Measurements from ENCODE around the gene R3HDM2. TPM values are rescaled to one million over a fixed set of nuclear protein-coding genes. Genes with fewer than 3 reads are reported as not detected.
A peak's percentile ranks its signal among the peaks of the same experiment; 100 is the strongest.

The R3HDM2 gene
- total RNA-seq, 1 donor from 2014 or later = 56.7 TPM

DNA sequence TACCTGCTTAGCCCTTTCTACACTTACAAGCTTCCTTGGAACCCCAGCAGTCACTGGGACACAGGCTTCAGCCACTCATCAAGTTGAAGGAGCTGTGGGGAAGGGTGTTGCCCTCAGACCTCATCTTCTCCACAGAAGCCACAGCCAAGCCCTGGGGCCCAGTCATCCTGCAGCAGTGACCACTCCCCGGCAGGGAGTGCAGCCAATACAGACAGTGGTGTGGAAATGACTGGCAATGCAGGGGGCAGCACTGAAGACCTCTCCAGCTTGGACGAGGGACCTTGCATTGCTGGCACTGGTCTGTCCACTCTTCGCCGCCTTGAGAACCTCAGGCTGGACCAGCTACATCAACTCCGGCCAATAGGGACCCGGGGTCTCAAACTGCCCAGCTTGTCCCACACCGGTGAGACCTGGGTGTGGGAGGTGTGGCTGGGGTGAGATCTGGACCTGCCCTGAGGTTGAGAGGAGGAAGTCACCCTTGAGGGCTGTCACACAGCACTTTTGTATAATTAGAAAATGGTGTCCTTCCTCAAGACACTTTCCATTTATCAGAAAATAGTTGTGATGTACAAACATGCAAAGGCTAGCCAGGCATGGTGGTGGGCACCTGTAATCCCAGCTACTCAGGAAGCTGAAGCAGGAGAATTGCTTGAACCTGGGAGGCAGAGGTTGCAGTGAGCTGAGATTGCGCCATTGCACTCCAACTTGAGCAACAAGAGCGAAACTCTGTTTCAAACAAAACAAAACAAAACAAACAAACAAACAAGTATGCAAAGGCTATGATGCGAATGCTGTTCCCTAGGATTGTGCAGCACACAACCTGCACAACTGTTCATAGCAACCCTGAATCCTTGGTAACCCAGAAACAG lies 38.7 kb upstream of the R3HDM2 start:
- DNase-seq (ENCODE audit: missing footprints) (no peak), ATAC-seq (no peak)
- intact Hi-C loops (cut with DNase I) = no loop called here

DNA sequence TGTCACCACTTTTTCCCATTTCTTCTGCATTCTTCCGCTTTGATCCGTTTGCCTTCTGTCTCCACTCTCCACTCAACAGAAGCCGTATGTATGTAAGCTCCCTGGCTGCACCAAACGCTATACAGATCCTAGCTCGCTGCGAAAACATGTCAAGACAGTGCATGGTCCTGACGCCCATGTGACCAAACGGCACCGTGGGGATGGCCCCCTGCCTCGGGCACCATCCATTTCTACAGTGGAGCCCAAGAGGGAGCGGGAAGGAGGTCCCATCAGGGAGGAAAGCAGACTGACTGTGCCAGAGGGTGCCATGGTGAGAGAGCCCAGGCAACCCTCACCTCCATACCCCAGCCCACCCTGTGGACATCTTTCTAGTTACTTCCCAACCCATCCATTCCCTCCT lies 37.1 kb upstream of the R3HDM2 start:
- ATAC-seq = no peak
- DNase-seq (ENCODE audit: missing footprints) = no peak
- intact Hi-C loops (cut with DNase I) = no loop called here

DNA sequence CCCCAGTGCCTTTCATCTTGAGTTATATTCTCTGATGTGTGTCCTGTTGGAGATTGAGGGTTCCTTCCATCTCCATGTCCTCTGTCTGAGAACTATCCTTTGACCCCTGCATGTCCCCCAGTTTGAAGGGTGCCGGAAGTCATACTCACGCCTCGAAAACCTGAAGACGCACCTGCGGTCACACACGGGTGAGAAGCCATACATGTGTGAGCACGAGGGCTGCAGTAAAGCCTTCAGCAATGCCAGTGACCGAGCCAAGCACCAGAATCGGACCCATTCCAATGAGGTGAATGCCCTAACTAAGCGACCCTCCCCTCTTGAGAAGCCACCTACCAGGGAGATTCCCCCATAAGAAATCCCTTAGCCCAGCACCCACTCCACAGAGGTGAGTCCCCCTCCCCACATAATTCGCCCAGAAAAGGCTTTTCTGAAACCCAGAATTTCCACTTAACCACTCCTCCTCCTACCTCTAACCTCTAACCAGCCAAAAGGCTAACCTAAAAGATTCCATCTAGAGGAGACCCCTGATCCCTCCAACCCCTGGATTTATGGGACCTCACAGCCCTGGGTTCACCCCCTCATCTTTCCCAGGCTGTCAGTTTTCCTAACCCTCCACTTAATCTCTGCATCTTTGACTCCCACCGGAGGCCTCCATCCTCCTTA lies 36.5 kb upstream of the R3HDM2 start:
- DNase-seq (ENCODE audit: missing footprints) (no peak), ATAC-seq (no peak)
- intact Hi-C loops (cut with DNase I) = no loop called here

DNA sequence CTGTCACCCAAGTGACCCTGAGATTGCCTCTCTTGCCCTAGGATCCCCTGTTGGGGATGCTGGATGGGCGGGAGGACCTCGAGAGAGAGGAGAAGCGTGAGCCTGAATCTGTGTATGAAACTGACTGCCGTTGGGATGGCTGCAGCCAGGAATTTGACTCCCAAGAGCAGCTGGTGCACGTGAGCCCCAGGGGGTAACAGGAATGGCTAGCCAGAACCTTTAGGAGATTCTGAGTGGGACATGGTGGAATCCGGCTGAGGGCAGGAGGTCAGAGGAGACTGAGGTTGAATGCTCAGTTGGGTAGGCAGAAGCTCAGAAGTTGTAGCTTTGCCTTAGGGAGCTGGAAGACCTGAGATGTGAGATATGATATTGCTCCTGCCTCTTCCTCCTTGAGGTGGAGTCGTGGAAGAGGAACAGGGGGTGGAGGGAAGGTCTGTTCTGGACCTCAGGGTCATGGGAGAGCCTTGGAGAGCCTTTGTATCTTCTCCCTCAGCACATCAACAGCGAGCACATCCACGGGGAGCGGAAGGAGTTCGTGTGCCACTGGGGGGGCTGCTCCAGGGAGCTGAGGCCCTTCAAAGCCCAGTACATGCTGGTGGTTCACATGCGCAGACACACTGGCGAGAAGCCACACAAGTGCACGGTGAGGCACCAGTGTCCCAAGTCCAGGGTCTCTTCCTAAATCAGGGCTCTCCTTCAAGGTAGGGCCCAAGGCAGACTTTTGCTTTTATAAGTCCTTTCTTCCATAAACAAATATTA lies 35.1 kb upstream of the R3HDM2 start:
- DNase-seq (ENCODE audit: missing footprints) (no peak), ATAC-seq (no peak)
- intact Hi-C loops (cut with DNase I) = no loop called here

DNA sequence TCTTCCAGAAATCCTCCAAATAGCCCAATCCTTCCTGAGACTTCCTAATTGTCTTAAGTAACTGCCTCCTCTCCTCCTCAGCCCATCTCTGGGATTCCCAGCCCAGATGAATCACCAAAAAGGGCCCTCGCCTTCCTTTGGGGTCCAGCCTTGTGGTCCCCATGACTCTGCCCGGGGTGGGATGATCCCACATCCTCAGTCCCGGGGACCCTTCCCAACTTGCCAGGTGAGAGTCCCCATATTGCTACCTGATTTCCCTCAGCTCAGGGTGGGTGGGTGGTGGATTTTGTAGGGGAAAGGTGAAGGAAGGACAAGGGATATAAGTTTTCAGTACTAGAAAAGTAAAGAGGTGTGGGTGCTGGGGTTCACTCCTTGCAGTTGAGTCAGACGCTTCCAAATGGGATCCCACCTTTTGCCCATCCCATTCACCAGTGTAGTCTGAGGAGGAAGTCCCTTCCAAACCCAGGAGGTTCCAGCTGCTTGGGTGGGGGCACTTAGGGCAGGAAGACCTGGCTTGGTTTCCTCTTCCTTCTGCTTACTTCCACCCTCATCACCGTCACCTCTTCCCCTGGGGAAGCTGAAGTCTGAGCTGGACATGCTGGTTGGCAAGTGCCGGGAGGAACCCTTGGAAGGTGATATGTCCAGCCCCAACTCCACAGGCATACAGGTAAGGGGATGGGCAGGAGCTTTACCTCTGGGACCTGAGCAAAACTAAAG lies 34.3 kb upstream of the R3HDM2 start:
- ATAC-seq = no peak
- intact Hi-C loops (cut with DNase I) = no loop called here
- DNase-seq (ENCODE audit: missing footprints) = no peak

DNA sequence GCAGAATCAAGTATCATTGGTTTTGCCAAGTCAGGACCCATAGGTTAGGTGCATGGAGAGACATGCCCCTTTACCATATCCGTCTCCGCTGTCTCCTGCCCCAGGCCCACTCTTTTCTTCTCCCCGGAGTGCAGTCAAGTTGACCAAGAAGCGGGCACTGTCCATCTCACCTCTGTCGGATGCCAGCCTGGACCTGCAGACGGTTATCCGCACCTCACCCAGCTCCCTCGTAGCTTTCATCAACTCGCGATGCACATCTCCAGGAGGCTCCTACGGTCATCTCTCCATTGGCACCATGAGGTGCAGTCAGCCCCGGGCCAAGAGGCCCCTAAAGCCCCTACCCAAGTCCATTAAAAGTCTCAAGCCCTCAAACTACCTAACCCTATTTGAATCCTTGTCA lies 33.7 kb upstream of the R3HDM2 start:
- DNase-seq (ENCODE audit: missing footprints) = no peak
- intact Hi-C loops (cut with DNase I) = no loop called here
- ATAC-seq = no peak

DNA sequence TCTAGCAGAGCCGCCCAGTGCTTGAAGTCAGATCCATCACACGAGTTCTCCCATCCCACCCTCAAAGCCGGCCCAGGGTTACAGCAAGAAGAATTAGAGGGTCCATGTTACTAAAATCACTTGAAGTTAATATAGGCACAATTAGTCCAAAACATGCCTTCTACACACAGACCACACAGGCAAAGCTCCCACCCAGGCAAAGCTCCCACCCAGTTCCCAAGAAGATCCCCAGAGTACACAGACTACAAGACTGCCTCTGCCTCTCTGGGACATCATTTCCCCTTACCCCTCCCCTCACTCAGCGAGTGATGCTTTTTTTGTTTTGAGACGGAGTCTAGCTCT lies 32.0 kb upstream of the R3HDM2 start:
- ATAC-seq = no peak

DNA sequence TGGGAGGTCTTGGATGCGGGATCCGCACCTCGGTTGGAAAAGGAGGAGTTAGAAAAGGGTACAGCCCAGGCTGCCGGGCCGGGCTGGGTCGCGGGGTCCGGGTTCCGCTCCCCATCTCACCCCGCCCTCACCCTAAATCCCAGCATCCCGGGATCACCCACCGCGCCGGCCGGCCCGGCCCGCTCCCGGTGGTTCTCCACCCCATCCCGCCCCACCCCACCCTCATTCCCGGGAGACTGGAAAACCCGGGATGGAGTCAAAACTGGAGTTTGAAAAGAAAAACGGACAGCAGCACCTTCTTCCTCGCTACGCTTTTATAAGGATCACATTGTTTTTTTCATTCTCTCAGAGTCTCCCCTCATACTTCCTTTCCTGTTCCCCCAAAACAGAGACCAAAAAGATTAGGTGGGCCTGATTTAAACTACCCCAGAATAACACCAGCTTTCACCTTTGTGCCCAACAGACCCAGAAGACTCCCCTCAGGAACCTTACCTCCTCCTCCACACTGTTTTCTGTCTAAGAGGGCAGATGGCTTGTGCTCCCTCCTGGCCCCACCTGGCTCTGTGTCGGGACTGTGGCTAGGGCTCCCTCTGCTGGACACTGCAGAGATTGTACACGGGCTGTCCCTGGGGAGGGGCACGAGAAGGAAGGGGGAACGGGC lies 31.5 kb upstream of the R3HDM2 start:
- ATAC-seq (peak; percentile 76), DNase-seq (ENCODE audit: missing footprints) (peak; percentile 90)
- intact Hi-C loops (cut with DNase I) = loop anchor here (1.0 kb wide), 1 partner anchor 58 kb away; the partner anchor contains the start of gene DDIT3

More for the DNA sequence above, 32.0 kb upstream of the R3HDM2 start:
- no peak for DNase-seq (ENCODE audit: missing footprints)
- intact Hi-C loops (cut with DNase I) = loop anchor here (1.0 kb wide), 1 partner anchor 57 kb away; the partner anchor contains the start of gene DDIT3

DNA sequence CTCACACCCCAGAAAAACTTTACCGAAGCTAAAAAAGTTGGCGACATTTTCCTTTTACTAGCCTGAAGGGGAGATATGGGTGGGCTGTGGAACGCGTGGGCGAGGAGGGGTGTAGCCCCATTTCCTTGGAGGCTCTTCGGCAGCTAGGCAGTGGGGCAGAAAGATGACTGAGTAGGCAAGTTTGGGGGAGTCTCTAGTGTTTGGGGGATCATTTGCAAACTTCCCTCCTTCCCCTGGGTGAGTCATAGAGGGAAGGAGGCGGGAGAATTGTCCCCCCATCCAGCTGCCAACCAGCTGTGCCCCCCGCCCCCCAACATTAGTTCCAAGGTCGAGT lies 31.0 kb upstream of the R3HDM2 start:
- ATAC-seq = no peak
- no peak for DNase-seq (ENCODE audit: missing footprints)
- intact Hi-C loops (cut with DNase I) = loop anchor here (1.0 kb wide), 1 partner anchor 58 kb away; the partner anchor contains the start of gene DDIT3

DNA sequence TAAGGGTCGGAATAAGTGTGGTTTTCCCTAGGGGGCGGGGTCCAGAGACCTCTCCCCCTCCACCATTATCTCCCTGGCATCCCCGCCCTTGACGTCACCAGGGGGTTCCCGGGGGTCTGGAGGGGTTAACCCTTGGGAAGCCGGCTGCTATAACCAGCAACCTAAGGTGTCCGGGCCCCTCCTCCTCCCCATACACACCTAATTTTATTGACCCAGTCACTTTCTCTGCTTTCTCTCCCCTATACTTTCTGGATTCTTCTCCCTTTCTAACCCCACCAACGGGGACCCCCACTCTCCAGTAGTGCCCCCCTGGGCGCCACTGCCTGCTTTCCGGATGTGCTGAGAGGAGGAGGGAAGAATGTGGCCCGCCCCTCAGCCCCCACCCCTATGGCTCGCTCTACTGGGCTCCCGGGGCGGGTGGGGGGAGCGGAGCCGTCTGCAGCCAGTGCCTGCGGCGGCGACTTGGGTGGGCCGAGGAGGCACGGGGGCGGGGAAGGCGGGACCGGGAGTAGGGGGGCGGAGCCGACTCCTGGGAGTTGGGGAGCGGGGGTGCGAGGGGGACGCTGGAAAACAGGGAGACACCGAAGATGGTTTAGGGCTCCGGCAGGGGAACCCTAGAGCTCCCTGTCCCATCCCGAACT lies 30.6 kb upstream of the R3HDM2 start:
- peak; percentile 40 for ATAC-seq

DNA sequence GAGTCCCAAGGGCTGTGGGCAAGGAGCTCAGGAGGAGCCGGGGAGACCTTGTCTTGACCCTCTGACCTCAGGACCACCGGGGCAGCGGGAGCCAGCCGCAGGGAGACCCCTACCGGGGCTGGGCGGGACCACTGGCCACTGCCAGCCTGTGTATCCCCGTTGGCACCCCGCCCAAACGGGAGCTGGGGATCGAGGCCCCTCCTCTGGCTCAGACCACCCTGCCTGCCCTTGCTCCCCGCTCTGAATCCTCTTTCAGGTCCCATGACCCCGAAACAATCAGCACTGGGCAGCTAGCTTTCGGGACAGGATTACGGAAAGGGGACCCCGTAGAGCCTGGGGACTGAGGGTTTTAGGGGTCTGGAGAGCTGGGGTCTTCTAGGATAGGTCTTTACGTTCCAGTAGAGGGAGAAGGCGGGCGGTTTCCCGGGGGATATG lies 30.0 kb upstream of the R3HDM2 start:
- DNase-seq (ENCODE audit: missing footprints) (no peak), ATAC-seq (no peak)
- intact Hi-C loops (cut with DNase I) = no loop called here

More for the DNA sequence above, 30.6 kb upstream of the R3HDM2 start:
- peak; percentile 81 for DNase-seq (ENCODE audit: missing footprints)
- intact Hi-C loops (cut with DNase I) = no loop called here

DNA sequence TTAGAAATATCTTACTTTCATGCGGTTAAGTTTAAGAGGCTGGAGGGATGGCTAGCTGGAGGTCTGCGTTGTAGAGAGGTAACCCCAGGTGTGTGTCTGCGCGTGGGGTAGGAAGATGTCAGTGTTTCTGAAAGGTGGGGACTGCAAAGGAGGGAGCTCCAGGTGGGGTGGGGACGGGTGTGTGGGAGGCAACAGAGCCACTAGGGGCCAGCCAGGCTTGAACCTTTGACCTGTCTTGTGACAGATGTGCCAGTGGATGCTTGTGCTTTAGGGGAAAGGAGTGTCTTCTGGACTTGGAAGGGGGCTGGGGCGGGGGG lies 29.6 kb upstream of the R3HDM2 start:
- intact Hi-C loops (cut with DNase I) = no loop called here

DNA sequence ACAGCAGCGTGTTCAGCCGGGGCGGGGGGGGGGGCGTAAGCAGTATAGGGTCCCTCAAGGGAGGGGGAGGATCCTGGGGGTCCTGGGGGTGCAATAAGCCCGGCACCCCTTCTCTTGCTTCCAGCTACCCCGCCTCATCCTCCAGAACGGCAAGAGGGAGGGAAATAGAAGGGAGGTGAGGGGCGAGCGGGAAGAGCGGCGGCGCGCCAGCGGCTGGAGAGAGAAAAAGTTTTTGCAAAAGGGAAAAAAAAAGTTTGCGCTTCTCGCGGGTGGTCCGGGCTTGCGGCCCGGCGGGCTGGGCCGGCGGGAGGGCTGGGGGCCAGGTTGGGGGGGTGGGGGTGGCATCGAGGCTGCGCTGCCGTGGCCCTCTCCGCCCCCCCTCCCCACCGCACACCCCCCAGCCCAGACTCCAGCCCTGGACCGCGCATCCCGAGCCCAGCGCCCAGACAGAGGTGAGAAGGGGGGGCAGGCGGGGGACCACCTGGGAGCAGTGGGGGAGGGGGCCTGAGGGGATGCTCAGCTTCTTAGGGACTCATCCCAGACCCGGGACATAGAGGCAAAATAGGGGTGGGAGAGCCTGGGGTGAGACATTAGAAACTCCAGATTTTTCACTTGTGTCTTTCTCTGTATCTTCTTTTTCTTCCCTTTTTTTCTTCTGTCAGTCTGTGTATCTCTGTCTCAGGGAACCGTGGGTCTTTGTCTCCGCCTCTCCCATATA lies 29.1 kb upstream of the R3HDM2 start, which contains the start of gene GLI1:
Gene GLI1 (plus strand): TSS at position 36 of the 718 bp plus-strand sequence. CDS start 3,907 bp downstream, outside the sequence.
- DNase-seq (ENCODE audit: missing footprints) (no peak), ATAC-seq (peak; percentile 44)
- intact Hi-C loops (cut with DNase I) = loop anchor here (10.0 kb wide), 1 partner anchor 165 kb away; no protein-coding TSS in a partner anchor

More for the DNA sequence above, 29.6 kb upstream of the R3HDM2 start:
- no peak for DNase-seq (ENCODE audit: missing footprints)
- ATAC-seq = no peak

DNA sequence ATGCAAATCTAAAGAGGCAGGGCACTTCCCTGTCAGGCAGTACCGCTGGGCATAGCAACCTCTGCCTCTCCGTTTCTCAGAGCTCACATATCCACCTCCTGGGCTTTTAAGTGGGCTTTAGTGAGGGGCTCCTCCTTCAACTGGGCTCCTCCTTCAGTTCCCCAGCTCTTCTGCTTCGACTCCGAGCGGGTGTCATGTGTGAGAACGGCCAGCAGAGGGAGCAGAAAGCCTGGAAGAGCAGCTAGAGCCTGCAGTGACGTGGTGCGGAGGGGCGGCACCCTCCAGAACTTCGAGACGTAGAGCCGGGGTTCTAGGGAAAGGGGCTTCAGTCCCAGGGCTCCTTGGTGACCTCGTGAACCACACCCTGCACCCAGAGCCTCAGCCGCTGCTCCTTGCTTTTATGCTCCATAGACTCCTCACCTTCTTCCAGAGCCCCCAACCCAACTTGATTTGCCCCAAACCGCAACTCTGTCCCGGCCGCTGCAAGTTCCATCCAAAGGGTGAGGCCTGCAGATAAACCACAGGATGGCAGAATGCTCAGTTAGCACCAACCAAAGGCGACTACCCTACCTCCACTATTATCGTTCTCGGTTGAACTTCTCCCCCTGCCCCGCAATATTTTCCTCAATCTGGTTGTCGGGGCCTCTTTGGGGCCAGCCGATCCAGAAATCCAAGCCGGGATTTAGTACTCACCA lies 28.4 kb upstream of the R3HDM2 start:
- peak; percentile 85 for ATAC-seq
- intact Hi-C loops (cut with DNase I) = loop anchor here (10.0 kb wide), 1 partner anchor 166 kb away; no protein-coding TSS in a partner anchor
- DNase-seq (ENCODE audit: missing footprints) = peak; percentile 95

DNA sequence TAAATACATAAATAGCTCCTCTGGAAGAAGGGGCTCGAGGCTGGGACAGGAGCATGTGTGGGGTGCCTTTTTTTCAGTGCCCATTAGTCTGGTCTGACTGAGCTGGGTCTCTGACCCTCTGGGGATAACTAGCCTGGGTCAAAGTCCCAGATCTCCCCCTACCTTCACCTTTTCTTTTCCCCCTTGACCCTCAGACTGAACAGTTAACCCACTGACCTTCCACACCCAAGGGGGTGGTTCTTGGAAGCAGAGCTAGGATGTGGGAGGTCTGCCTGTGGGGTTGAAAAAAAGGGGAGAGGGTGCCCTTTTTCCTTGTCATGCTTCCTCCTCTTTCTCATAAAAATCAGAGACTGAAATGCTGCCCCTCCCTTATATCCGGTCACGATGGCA lies 27.8 kb upstream of the R3HDM2 start:
- intact Hi-C loops (cut with DNase I) = loop anchor here (10.0 kb wide), 1 partner anchor 166 kb away; no protein-coding TSS in a partner anchor
- ATAC-seq (no peak), DNase-seq (ENCODE audit: missing footprints) (no peak)

DNA sequence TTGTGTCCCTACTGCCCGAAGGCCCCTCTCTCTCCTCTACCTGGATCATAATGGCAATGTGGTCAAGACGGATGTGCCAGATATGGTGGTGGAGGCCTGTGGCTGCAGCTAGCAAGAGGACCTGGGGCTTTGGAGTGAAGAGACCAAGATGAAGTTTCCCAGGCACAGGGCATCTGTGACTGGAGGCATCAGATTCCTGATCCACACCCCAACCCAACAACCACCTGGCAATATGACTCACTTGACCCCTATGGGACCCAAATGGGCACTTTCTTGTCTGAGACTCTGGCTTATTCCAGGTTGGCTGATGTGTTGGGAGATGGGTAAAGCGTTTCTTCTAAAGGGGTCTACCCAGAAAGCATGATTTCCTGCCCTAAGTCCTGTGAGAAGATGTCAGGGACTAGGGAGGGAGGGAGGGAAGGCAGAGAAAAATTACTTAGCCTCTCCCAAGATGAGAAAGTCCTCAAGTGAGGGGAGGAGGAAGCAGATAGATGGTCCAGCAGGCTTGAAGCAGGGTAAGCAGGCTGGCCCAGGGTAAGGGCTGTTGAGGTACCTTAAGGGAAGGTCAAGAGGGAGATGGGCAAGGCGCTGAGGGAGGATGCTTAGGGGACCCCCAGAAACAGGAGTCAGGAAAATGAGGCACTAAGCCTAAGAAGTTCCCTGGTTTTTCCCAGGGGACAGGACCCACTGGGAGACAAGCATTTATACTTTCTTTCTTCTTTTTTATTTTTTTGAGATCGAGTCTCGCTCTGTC lies 26.1 kb upstream of the R3HDM2 start:
- ATAC-seq = no peak
- no peak for DNase-seq (ENCODE audit: missing footprints)
- intact Hi-C loops (cut with DNase I) = loop anchor here (10.0 kb wide), 1 partner anchor 168 kb away; no protein-coding TSS in a partner anchor

Measured in Right ventricle myocardium inferior (tissue), 1 donor.